Measurements from ENCODE around the gene ZRSR2. TPM values are rescaled to one million over a fixed set of nuclear protein-coding genes. Genes with fewer than 3 reads are reported as not detected.

ZRSR2 gene
- total RNA-seq = 5.2 and 6.1 TPM in 2 replicates

GRCh38 chrX:15789979-15790768 is at the start of gene ZRSR2:
TSS of gene ZRSR2 (plus strand) at chrX:15790484. CDS start at chrX:15790496, 12 bp downstream.

GRCh38 chrX:15854712-15855567 is 64.7 kb downstream of the ZRSR2 start, which contains the start of gene AP1S2:
TSS of gene AP1S2 (minus strand) at chrX:15854813. CDS start at chrX:15852524, 2,289 bp downstream.

Other genes with a start within 250 kb of the ZRSR2 start
- gene ACE2, start 189.5 kb upstream of the ZRSR2 start, total RNA-seq = 1.6 and 1.9 TPM in 2 replicates
- gene CLTRN, start 125.7 kb upstream of the ZRSR2 start, total RNA-seq = 0.46 and 0.85 TPM in 2 replicates
- gene CA5B, start 52.2 kb upstream of the ZRSR2 start, total RNA-seq = 1.3 and 2.7 TPM in 2 replicates
- gene AP1S2, start 64.3 kb downstream of the ZRSR2 start, total RNA-seq = 6.3 and 12.9 TPM in 2 replicates